Measurements from ENCODE around the gene SMURF2.

Gene SMURF2

GRCh38 chr17:64574646-64575045, 87.5 kb downstream of the SMURF2 start:
- no peak for TF ChIP-seq HDGF (IDR thresholded peaks at IDR 0.05; ENCODE audit: borderline replicate concordance)
- no peak for TF ChIP-seq FOXK2 (IDR thresholded peaks at IDR 0.05)
- TF ChIP-seq LEF1 (IDR thresholded peaks at IDR 0.05; ENCODE audit: borderline replicate concordance) = no peak
- no peak for TF ChIP-seq ARNT (IDR thresholded peaks at IDR 0.05)
- TF ChIP-seq CTBP1 (IDR thresholded peaks at IDR 0.05; ENCODE audit: borderline replicate concordance) = no peak
- TF ChIP-seq NFRKB (IDR thresholded peaks at IDR 0.05) = no peak
- TF ChIP-seq SUZ12 (IDR thresholded peaks at IDR 0.05) = no peak
- TF ChIP-seq ELF4 (IDR thresholded peaks at IDR 0.05) = no peak
- no peak for TF ChIP-seq L3MBTL2 (conservative IDR thresholded peaks at IDR 0.05)
- TF ChIP-seq FOXA1 (IDR thresholded peaks at IDR 0.05) = no peak
- no peak for TF ChIP-seq ZNF384 (IDR thresholded peaks at IDR 0.05)
- TF ChIP-seq FOXM1 (IDR thresholded peaks at IDR 0.05; ENCODE audit: borderline replicate concordance) = no peak
- no peak for TF ChIP-seq TARDBP (IDR thresholded peaks at IDR 0.05)
- TF ChIP-seq PKNOX1 (IDR thresholded peaks at IDR 0.05) = no peak
- TF ChIP-seq SP1 (IDR thresholded peaks at IDR 0.05) = no peak
- DNase-seq (ENCODE audit: extremely low spot score) = no peak
- ChIA-PET POLR2A (no interaction called here), CTCF (no interaction called here)

- CTCF ChIA-PET = interaction anchor here (0.6 kb wide), 1 partner anchor 294 kb away, joined by 3 read pairs; no protein-coding TSS in a partner anchor
- DNase-seq (ENCODE audit: extremely low spot score) = no peak
- TF ChIP-seq LEF1 (IDR thresholded peaks at IDR 0.05; ENCODE audit: borderline replicate concordance) (no peak), FOXK2 (IDR thresholded peaks at IDR 0.05) (no peak), ZNF384 (IDR thresholded peaks at IDR 0.05) (no peak), NFRKB (IDR thresholded peaks at IDR 0.05) (no peak), ARNT (IDR thresholded peaks at IDR 0.05) (no peak), FOXM1 (IDR thresholded peaks at IDR 0.05; ENCODE audit: borderline replicate concordance) (no peak)
- POLR2A ChIA-PET = no interaction called here
Observed at GRCh38 chr17:64573214-64573613, 88.9 kb downstream of the SMURF2 start.

GRCh38 chr17:64572682-64573154, 89.4 kb downstream of the SMURF2 start:
- no peak for DNase-seq (ENCODE audit: extremely low spot score)
- ChIA-PET POLR2A (no interaction called here), CTCF (interaction anchor here (0.6 to 0.7 kb wide), 2 partner anchors 43 to 293 kb away, joined by 3 read pairs; no protein-coding TSS in a partner anchor)
- no peak for TF ChIP-seq HDGF (IDR thresholded peaks at IDR 0.05; ENCODE audit: borderline replicate concordance)
- no peak for TF ChIP-seq BHLHE40 (IDR thresholded peaks at IDR 0.05; ENCODE audit: borderline replicate concordance)
- TF ChIP-seq ZNF384 (IDR thresholded peaks at IDR 0.05) = no peak
- TF ChIP-seq SUZ12 (IDR thresholded peaks at IDR 0.05) = no peak
- TF ChIP-seq CTBP1 (IDR thresholded peaks at IDR 0.05; ENCODE audit: borderline replicate concordance) = no peak
- TF ChIP-seq FOXK2 (IDR thresholded peaks at IDR 0.05) = no peak
- TF ChIP-seq LEF1 (IDR thresholded peaks at IDR 0.05; ENCODE audit: borderline replicate concordance) = no peak
- TF ChIP-seq ARNT (IDR thresholded peaks at IDR 0.05) = no peak
- no peak for TF ChIP-seq TARDBP (IDR thresholded peaks at IDR 0.05)
- no peak for TF ChIP-seq FOXA1 (IDR thresholded peaks at IDR 0.05)

- no peak for DNase-seq (ENCODE audit: extremely low spot score)
- CTCF ChIA-PET = no interaction called here
- POLR2A ChIA-PET = no interaction called here
- TF ChIP-seq ZNF384 (IDR thresholded peaks at IDR 0.05) = no peak
- no peak for TF ChIP-seq L3MBTL2 (conservative IDR thresholded peaks at IDR 0.05)
- TF ChIP-seq TARDBP (IDR thresholded peaks at IDR 0.05) = no peak
- TF ChIP-seq FOXA1 (IDR thresholded peaks at IDR 0.05) = no peak
- TF ChIP-seq ARNT (IDR thresholded peaks at IDR 0.05) = no peak
- no peak for TF ChIP-seq PKNOX1 (IDR thresholded peaks at IDR 0.05)
- no peak for TF ChIP-seq LEF1 (IDR thresholded peaks at IDR 0.05; ENCODE audit: borderline replicate concordance)
- TF ChIP-seq CTBP1 (IDR thresholded peaks at IDR 0.05; ENCODE audit: borderline replicate concordance) = no peak
Observed at GRCh38 chr17:64571746-64572145, 90.4 kb downstream of the SMURF2 start.

- ChIA-PET CTCF (no interaction called here), POLR2A (no interaction called here)
- TF ChIP-seq ARNT (IDR thresholded peaks at IDR 0.05) = no peak
- no peak for TF ChIP-seq ZNF384 (IDR thresholded peaks at IDR 0.05)
- TF ChIP-seq PKNOX1 (IDR thresholded peaks at IDR 0.05) = no peak
- TF ChIP-seq FOXK2 (IDR thresholded peaks at IDR 0.05) = no peak
- no peak for TF ChIP-seq LEF1 (IDR thresholded peaks at IDR 0.05; ENCODE audit: borderline replicate concordance)
- no peak for TF ChIP-seq FOXA1 (IDR thresholded peaks at IDR 0.05)
- TF ChIP-seq CTBP1 (IDR thresholded peaks at IDR 0.05; ENCODE audit: borderline replicate concordance) = no peak
- no peak for TF ChIP-seq SP1 (IDR thresholded peaks at IDR 0.05)
- no peak for TF ChIP-seq BHLHE40 (IDR thresholded peaks at IDR 0.05; ENCODE audit: borderline replicate concordance)
- TF ChIP-seq FOXM1 (IDR thresholded peaks at IDR 0.05; ENCODE audit: borderline replicate concordance) = no peak
- TF ChIP-seq NFRKB (IDR thresholded peaks at IDR 0.05) = no peak
- TF ChIP-seq SUZ12 (IDR thresholded peaks at IDR 0.05) = no peak
- no peak for TF ChIP-seq L3MBTL2 (conservative IDR thresholded peaks at IDR 0.05)
- no peak for TF ChIP-seq ELF4 (IDR thresholded peaks at IDR 0.05)
- no peak for TF ChIP-seq TARDBP (IDR thresholded peaks at IDR 0.05)
- TF ChIP-seq HDGF (IDR thresholded peaks at IDR 0.05; ENCODE audit: borderline replicate concordance) = no peak
- DNase-seq (ENCODE audit: extremely low spot score) = no peak
Observed at GRCh38 chr17:64565563-64565962, 96.5 kb downstream of the SMURF2 start.

GRCh38 chr17:64564098-64564497, 98.0 kb downstream of the SMURF2 start:
- no peak for DNase-seq (ENCODE audit: extremely low spot score)
- POLR2A ChIA-PET = no interaction called here
- CTCF ChIA-PET = no interaction called here
- TF ChIP-seq L3MBTL2 (conservative IDR thresholded peaks at IDR 0.05) = no peak
- no peak for TF ChIP-seq NFRKB (IDR thresholded peaks at IDR 0.05)
- TF ChIP-seq SP1 (IDR thresholded peaks at IDR 0.05) = no peak
- no peak for TF ChIP-seq LEF1 (IDR thresholded peaks at IDR 0.05; ENCODE audit: borderline replicate concordance)
- no peak for TF ChIP-seq ELF4 (IDR thresholded peaks at IDR 0.05)
- TF ChIP-seq ZNF384 (IDR thresholded peaks at IDR 0.05) = no peak
- TF ChIP-seq CTBP1 (IDR thresholded peaks at IDR 0.05; ENCODE audit: borderline replicate concordance) = no peak
- TF ChIP-seq BHLHE40 (IDR thresholded peaks at IDR 0.05; ENCODE audit: borderline replicate concordance) = no peak
- no peak for TF ChIP-seq FOXA1 (IDR thresholded peaks at IDR 0.05)
- no peak for TF ChIP-seq SUZ12 (IDR thresholded peaks at IDR 0.05)
